Gastrocnemius medialis (tissue), 4 donors: ENCODE results near the gene CA14.

Experiments
- CTCF ChIP-seq, 5 experiments: fragments of 450-650 bp in 3 of 5; fragments of 200-600 bp in 2 of 5; sonication (generic) in 2 of 5; IDR thresholded peaks in 4 of 5; conservative IDR thresholded peaks in 1 of 5; 1 replicate in 4 of 5; 2 replicates in 1 of 5; pipeline ENCODE4 v1.5.1; 2016 to 2019; ENCODE audit warnings: antibody characterized with exemption in 5 of 5, mild to moderate bottlenecking in 3 of 5, moderate library complexity in 3 of 5
- POLR2A ChIP-seq, 2 donors: fragments of 450-650 bp; IDR thresholded peaks; one replicate each; pipeline ENCODE4 v1.6.1; 2017; ENCODE audit warnings: antibody characterized with exemption in 2 of 2, mild to moderate bottlenecking in 2 of 2, moderate library complexity in 2 of 2

DNA sequence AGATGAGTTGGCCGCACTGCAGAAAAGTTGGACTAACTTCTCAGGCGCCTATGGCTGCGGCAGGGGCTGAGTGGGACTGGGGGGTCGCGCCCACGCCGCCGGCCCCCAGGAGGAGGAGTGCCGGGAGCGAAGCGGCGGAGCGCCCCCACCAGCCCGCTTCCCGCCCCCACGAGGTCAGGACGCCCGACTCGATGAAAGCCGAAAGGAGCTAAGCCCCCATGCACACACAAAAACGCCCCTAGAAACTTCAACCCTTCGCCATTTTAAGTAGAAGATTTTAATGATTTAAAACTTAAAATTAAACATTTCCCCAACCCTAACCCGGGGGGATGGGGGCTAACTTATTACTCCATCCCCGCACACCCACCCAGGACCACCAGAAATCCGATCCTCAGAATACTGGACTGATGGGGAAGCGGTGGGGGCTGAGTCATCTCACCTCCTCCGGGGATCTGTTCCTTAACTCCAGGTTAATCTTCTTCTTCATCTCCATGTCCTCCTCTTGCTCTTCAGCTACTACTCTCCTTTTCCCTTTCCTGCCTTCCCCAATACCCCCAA, 22.2 kb upstream of the CA14 start:
- TF ChIP-seq CTCF (IDR thresholded peaks at IDR 0.05 in 4 of 5, conservative IDR thresholded peaks at IDR 0.05 in 1 of 5) = no peak
- TF ChIP-seq POLR2A (IDR thresholded peaks at IDR 0.05) = no peak
